Measurements from ENCODE around the gene UPK3BL1.
"Not testable (repeated sequence)": the region's sequence is repeated elsewhere in the genome, so short reads cannot be mapped to it uniquely, and the experiment has no call there.

DNA sequence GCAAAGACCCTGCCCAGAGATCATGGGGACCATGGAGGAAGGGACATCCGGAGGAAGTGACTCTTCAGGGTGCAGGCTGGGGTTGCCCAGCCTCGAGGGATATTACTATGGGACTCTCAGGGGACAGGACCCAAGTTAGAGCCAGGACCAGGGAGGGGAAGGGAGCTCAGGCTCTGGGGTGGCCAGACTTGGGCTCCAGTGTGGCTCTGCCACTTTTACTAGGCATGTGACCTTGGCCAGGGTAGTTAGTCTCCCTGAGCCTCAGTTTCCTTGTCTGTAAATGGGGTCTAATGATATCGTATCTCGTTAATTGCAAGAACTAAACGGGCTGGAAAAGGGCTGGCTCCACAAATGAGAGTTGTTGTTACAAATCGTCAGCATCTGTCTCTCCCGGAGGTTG lies 32.1 kb downstream of the UPK3BL1 start:
- TF ChIP-seq EZH2 (IDR thresholded peaks at IDR 0.05); POLR2AphosphoS5 (IDR thresholded peaks at IDR 0.05; ENCODE audit: borderline replicate concordance, low read depth, low read length); FOXP2 (optimal IDR thresholded peaks at IDR 0.05; ENCODE audit: control extremely low read depth, extremely low read length, insufficient read depth): not testable (repeated sequence)
